HL-60 (cell line): ENCODE data around the gene C1orf216.
"Not testable (repeated sequence)": the region's sequence is repeated elsewhere in the genome, so short reads cannot be mapped to it uniquely, and the experiment has no call there.

Experiments used
- POLR2AphosphoS5 ChIP-seq: IDR thresholded peaks from 2 replicates; pipeline ENCODE4 v1.6.1; 2012; ENCODE audit warnings: low read depth
- SPI1 ChIP-seq: IDR thresholded peaks from 2 replicates; pipeline ENCODE4 v1.6.1; 2012; ENCODE audit warnings: low read depth, mild to moderate bottlenecking, borderline replicate concordance
- TF ChIP-seq, protein P1 (sequence below): IDR thresholded peaks from one replicate; pipeline ENCODE4 v1.5.1; 2011; ENCODE audit warnings: low read length, control low read depth, inconsistent platforms; ENCODE audit not compliant: insufficient read depth
- TF ChIP-seq, protein P2 (sequence below): IDR thresholded peaks from 2 replicates; pipeline ENCODE4 v1.6.1; 2012; ENCODE audit warnings: low read depth; ENCODE audit not compliant: insufficient replicate concordance

- TF ChIP-seq, protein P1, sequence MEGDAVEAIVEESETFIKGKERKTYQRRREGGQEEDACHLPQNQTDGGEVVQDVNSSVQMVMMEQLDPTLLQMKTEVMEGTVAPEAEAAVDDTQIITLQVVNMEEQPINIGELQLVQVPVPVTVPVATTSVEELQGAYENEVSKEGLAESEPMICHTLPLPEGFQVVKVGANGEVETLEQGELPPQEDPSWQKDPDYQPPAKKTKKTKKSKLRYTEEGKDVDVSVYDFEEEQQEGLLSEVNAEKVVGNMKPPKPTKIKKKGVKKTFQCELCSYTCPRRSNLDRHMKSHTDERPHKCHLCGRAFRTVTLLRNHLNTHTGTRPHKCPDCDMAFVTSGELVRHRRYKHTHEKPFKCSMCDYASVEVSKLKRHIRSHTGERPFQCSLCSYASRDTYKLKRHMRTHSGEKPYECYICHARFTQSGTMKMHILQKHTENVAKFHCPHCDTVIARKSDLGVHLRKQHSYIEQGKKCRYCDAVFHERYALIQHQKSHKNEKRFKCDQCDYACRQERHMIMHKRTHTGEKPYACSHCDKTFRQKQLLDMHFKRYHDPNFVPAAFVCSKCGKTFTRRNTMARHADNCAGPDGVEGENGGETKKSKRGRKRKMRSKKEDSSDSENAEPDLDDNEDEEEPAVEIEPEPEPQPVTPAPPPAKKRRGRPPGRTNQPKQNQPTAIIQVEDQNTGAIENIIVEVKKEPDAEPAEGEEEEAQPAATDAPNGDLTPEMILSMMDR, result not testable (repeated sequence)
- TF ChIP-seq, protein P2, sequence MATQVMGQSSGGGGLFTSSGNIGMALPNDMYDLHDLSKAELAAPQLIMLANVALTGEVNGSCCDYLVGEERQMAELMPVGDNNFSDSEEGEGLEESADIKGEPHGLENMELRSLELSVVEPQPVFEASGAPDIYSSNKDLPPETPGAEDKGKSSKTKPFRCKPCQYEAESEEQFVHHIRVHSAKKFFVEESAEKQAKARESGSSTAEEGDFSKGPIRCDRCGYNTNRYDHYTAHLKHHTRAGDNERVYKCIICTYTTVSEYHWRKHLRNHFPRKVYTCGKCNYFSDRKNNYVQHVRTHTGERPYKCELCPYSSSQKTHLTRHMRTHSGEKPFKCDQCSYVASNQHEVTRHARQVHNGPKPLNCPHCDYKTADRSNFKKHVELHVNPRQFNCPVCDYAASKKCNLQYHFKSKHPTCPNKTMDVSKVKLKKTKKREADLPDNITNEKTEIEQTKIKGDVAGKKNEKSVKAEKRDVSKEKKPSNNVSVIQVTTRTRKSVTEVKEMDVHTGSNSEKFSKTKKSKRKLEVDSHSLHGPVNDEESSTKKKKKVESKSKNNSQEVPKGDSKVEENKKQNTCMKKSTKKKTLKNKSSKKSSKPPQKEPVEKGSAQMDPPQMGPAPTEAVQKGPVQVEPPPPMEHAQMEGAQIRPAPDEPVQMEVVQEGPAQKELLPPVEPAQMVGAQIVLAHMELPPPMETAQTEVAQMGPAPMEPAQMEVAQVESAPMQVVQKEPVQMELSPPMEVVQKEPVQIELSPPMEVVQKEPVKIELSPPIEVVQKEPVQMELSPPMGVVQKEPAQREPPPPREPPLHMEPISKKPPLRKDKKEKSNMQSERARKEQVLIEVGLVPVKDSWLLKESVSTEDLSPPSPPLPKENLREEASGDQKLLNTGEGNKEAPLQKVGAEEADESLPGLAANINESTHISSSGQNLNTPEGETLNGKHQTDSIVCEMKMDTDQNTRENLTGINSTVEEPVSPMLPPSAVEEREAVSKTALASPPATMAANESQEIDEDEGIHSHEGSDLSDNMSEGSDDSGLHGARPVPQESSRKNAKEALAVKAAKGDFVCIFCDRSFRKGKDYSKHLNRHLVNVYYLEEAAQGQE, result not testable (repeated sequence)
- TF ChIP-seq SPI1, POLR2AphosphoS5: not testable (repeated sequence)
Measured at GRCh38 chr1:35690103-35690502, 28.6 kb downstream of the C1orf216 start.
